D721Med (cell line): ENCODE data around the gene IQCK.
"Not testable (repeated sequence)": the region's sequence is repeated elsewhere in the genome, so short reads cannot be mapped to it uniquely, and the experiment has no call there.

Experiments used
- DNase-seq: peaks from one replicate; pipeline ENCODE4 v3.0.0; 2011; ENCODE audit warnings: low spot score; ENCODE audit not compliant: insufficient read length
- FAIRE-seq: peaks from 2 replicates; lab custom pipeline; 2011; peaks lifted over from hg19 to GRCh38; lab: Jason Lieb, UNC
- TF ChIP-seq, protein P1 (sequence below): IDR thresholded peaks from 2 replicates; pipeline ENCODE4 v1.5.1; 2012; ENCODE audit warnings: mild to moderate bottlenecking, control low read depth; ENCODE audit not compliant: insufficient read depth; ENCODE audit errors: missing control alignments

Gene IQCK

DNA sequence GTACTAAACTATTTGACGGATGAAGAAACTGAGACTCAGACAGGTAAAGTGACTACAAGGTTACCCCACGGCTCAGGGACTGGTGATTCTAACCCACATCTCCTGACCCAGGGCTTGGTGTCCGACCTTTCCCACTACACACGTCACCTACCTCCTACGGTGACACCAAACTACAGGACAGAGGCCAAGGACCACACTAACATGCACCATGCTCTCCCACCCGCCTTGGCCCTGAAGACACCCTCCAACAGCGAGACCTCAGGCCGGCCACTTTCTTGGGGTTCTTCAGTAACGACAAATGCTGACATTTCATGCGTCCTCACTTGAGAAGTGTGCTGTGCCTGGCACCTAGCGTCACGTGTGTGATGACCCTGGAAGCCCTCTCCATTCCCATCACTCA is 6.4 kb upstream of the IQCK start:
- FAIRE-seq (no peak), DNase-seq (no peak)
- TF ChIP-seq, protein P1, sequence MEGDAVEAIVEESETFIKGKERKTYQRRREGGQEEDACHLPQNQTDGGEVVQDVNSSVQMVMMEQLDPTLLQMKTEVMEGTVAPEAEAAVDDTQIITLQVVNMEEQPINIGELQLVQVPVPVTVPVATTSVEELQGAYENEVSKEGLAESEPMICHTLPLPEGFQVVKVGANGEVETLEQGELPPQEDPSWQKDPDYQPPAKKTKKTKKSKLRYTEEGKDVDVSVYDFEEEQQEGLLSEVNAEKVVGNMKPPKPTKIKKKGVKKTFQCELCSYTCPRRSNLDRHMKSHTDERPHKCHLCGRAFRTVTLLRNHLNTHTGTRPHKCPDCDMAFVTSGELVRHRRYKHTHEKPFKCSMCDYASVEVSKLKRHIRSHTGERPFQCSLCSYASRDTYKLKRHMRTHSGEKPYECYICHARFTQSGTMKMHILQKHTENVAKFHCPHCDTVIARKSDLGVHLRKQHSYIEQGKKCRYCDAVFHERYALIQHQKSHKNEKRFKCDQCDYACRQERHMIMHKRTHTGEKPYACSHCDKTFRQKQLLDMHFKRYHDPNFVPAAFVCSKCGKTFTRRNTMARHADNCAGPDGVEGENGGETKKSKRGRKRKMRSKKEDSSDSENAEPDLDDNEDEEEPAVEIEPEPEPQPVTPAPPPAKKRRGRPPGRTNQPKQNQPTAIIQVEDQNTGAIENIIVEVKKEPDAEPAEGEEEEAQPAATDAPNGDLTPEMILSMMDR: no peak

- FAIRE-seq: no peak
- no peak for DNase-seq
- TF ChIP-seq, protein P1: no peak
These were observed 5.5 kb upstream of the IQCK start for GRCh38 chr16:19712418-19713058.

GRCh38 chr16:19713697-19714096 is 4.4 kb upstream of the IQCK start:
- FAIRE-seq (no peak), DNase-seq (no peak)
- TF ChIP-seq, protein P1: no peak

GRCh38 chr16:19715566-19715965 is 2.5 kb upstream of the IQCK start:
- no peak for FAIRE-seq
- TF ChIP-seq, protein P1: no peak
- no peak for DNase-seq

DNA sequence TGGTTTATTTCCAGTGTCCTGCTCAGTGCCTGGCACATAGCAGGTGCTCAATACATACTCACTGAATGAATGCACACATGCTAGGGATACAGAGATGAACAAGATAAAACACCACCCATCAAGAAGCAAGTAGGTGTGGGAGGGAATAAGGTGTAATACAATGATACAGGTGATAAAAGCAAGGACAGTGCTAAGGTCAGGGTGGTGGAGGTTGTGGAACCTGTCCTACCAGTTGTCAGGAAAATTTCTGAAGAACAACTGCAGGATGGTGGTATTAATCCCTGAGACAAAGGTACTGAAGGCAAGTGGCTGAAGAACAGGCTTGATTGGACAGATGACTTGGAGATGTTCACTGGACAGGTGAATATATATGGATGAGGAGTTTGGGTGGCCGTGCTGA is 1.9 kb upstream of the IQCK start:
- TF ChIP-seq, protein P1: no peak
- DNase-seq (no peak), FAIRE-seq (no peak)

DNA sequence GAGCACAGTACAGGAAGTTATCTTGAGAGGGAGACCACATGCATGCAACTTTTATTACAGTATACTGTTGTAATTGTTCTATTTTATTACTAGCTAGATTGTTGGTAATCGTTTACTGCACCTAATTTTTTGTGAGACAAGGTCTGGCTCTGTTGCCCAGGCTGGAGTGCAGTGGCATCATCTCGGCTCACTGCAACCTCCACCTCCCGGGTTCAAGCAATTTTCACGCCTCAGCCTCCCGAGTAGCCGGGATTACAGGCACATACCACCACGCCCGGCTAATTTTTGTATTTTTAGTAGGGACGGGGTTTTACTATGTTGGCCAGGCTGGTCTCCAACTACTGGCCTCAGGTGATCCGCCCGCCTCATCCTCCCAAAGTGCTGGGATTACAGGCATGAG is 1.3 kb upstream of the IQCK start:
- FAIRE-seq, DNase-seq: not testable (repeated sequence)

DNA sequence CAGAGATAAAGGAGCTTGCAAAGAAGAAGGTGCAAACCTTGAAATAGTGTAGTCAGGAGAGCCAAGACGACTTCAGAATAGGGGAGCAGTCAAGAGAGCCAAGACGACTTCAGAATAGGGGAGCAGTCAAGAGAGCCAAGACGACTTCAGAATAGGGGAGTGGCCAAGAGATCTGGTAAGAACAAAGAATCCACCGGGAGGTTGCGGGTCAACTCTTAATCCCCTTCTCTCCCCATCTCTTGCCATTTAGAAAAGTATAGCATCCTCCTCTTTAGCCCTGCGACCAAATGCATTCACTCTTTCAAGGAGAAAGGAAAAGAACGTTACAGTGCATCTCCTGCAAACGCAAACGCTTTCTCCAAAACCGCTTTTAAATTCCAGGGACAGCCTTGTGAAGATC is 757 bp upstream of the IQCK start:
- TF ChIP-seq, protein P1: no peak
- no peak for FAIRE-seq
- no peak for DNase-seq

DNA sequence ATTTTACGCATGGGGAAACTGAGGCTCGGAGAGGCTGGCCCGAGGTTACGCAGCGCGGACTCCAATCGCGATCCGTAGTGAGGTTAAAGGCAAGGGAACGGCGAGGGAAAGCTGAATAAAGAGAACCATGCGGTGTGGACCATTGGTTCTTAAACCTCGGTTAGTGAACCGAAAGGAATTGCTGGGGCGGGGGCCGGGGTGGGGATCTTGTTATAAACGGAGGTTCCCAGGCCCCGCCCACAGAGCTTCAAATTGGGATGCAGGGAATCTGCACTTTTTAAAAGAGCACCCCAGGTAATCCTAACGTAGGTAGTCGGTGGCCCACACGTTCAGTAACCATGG is 524 bp downstream of the IQCK start:
- no peak for FAIRE-seq
- DNase-seq: no peak
- TF ChIP-seq, protein P1: no peak
